Glutamatergic neuron (in vitro differentiated cells): ENCODE data around the gene THOC1. TPM values are rescaled to one million over a fixed set of nuclear protein-coding genes. Genes with fewer than 3 reads are reported as not detected.

ENCODE experiments used
- DNase-seq: peaks from one replicate; pipeline ENCODE4 v3.0.0; 2022
- H3K27ac Mint-ChIP-seq: one replicate; pipeline ENCODE4 v1.8.0; 2020; ENCODE audit warnings: mild to moderate bottlenecking, mixed read lengths, inconsistent platforms; ENCODE audit not compliant: unreplicated experiment
- H3K27me3 Mint-ChIP-seq: one replicate; pipeline ENCODE4 v1.8.0; 2020; ENCODE audit warnings: mild to moderate bottlenecking, moderate library complexity, mixed read lengths, inconsistent platforms; ENCODE audit not compliant: unreplicated experiment
- H3K36me3 Mint-ChIP-seq: one replicate; pipeline ENCODE4 v1.8.0; 2020; ENCODE audit warnings: mild to moderate bottlenecking, mixed read lengths, inconsistent platforms; ENCODE audit not compliant: unreplicated experiment
- H3K4me1 Mint-ChIP-seq: one replicate; pipeline ENCODE4 v1.8.0; 2020; ENCODE audit warnings: mild to moderate bottlenecking, low read depth, mixed read lengths, inconsistent platforms; ENCODE audit not compliant: unreplicated experiment
- H3K4me3 Mint-ChIP-seq: one replicate; pipeline ENCODE4 v1.8.0; 2020; ENCODE audit warnings: mild to moderate bottlenecking, mixed read lengths, inconsistent platforms; ENCODE audit not compliant: unreplicated experiment
- H3K9me3 Mint-ChIP-seq: one replicate; pipeline ENCODE4 v1.8.0; 2020; ENCODE audit warnings: mild to moderate bottlenecking, moderate library complexity, mixed read lengths, inconsistent platforms; ENCODE audit not compliant: unreplicated experiment
- long read RNA-seq: library from polyadenylated mRNA; unstranded; transcript quantifications from one replicate; pipeline ENCODE4 v2.0.0, GENCODE V29; 2020; ENCODE audit not compliant: unreplicated experiment
- total RNA-seq: library from RNA; stranded (reverse); fragmentation: NEBNext Ultra II Directional; extraction: Animal tissue kit (Norgen Biotek cat#: 25700); gene quantifications from one replicate; pipeline ENCODE4 v1.2.1, GENCODE V29; 2021; ENCODE audit not compliant: unreplicated experiment
- TF ChIP-seq, protein P1 (sequence below): fragments of 200-600 bp; sonication (generic); IDR thresholded peaks from one replicate; pipeline ENCODE4 v1.5.0; 2021; ENCODE audit not compliant: partially characterized antibody, unreplicated experiment

Gene THOC1, protein sequence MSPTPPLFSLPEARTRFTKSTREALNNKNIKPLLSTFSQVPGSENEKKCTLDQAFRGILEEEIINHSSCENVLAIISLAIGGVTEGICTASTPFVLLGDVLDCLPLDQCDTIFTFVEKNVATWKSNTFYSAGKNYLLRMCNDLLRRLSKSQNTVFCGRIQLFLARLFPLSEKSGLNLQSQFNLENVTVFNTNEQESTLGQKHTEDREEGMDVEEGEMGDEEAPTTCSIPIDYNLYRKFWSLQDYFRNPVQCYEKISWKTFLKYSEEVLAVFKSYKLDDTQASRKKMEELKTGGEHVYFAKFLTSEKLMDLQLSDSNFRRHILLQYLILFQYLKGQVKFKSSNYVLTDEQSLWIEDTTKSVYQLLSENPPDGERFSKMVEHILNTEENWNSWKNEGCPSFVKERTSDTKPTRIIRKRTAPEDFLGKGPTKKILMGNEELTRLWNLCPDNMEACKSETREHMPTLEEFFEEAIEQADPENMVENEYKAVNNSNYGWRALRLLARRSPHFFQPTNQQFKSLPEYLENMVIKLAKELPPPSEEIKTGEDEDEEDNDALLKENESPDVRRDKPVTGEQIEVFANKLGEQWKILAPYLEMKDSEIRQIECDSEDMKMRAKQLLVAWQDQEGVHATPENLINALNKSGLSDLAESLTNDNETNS
- total RNA-seq = 62.3 TPM
- long read RNA-seq, transcript THOC1-201 (21 exons, 2,087 nt) = major isoform, 7 of 12 reads
- long read RNA-seq, partial matches to known transcripts = 0 of 12 reads
- long read RNA-seq, other reads (novel, unspliced or antisense) = 3 of 12 reads

GRCh38 chr18:267688-268552, at the start of gene THOC1:
Gene THOC1 (minus strand): TSS chr18:268047. CDS start chr18:268019, 28 bp downstream.
- H3K9me3 Mint-ChIP-seq = peaks cover 3% of the 10 kb centered on the region
- H3K4me1 Mint-ChIP-seq = peaks cover 4% of the 10 kb centered on the region
- peaks cover 2% of the 10 kb centered on the region for H3K27me3 Mint-ChIP-seq
- H3K4me3 Mint-ChIP-seq = peak within 1 kb of the TSS; percentile 99
- H3K27ac Mint-ChIP-seq = peak within 1 kb of the TSS; percentile 96
- TF ChIP-seq, protein P1, sequence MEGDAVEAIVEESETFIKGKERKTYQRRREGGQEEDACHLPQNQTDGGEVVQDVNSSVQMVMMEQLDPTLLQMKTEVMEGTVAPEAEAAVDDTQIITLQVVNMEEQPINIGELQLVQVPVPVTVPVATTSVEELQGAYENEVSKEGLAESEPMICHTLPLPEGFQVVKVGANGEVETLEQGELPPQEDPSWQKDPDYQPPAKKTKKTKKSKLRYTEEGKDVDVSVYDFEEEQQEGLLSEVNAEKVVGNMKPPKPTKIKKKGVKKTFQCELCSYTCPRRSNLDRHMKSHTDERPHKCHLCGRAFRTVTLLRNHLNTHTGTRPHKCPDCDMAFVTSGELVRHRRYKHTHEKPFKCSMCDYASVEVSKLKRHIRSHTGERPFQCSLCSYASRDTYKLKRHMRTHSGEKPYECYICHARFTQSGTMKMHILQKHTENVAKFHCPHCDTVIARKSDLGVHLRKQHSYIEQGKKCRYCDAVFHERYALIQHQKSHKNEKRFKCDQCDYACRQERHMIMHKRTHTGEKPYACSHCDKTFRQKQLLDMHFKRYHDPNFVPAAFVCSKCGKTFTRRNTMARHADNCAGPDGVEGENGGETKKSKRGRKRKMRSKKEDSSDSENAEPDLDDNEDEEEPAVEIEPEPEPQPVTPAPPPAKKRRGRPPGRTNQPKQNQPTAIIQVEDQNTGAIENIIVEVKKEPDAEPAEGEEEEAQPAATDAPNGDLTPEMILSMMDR = no peak
- DNase-seq = peak; percentile 94
- H3K36me3 Mint-ChIP-seq = no peaks in the 10 kb centered on the region

GRCh38 chr18:317618-318017, 49.8 kb upstream of the THOC1 start:
- no peaks in the 10 kb centered on the region for H3K4me1 Mint-ChIP-seq
- DNase-seq = no peak
- H3K4me3 Mint-ChIP-seq = no peak overlapping the region
- H3K27me3 Mint-ChIP-seq = no peaks in the 10 kb centered on the region
- TF ChIP-seq, protein P1 = no peak
- no peaks in the 10 kb centered on the region for H3K36me3 Mint-ChIP-seq
- no peaks in the 10 kb centered on the region for H3K9me3 Mint-ChIP-seq
- no peak overlapping the region for H3K27ac Mint-ChIP-seq

DNA sequence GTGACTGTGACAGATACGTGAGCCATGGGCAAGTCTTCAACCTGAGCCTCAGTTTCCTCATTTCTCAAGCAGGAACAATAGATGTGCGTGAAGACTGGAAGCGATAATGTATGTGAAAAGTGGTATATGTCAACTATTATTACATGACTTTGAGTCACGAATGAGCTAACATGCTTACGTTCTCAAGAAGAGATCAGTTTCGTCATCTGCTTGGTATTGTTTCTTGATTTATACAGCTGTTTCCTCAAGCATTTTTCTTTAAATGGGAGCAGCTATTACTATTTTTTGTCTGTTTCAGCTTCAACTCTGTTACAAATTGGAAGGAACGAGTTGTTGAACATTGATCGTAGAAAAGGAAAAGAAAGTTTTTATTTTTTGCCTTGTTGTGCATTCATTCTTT, 48.5 kb upstream of the THOC1 start:
- TF ChIP-seq, protein P1 = no peak
- DNase-seq = no peak
- Mint-ChIP-seq H3K36me3 (no peaks in the 10 kb centered on the region), H3K4me3 (no peak overlapping the region), H3K27me3 (peaks cover 3% of the 10 kb centered on the region), H3K4me1 (peaks cover 2% of the 10 kb centered on the region), H3K9me3 (no peaks in the 10 kb centered on the region), H3K27ac (no peak overlapping the region)

DNA sequence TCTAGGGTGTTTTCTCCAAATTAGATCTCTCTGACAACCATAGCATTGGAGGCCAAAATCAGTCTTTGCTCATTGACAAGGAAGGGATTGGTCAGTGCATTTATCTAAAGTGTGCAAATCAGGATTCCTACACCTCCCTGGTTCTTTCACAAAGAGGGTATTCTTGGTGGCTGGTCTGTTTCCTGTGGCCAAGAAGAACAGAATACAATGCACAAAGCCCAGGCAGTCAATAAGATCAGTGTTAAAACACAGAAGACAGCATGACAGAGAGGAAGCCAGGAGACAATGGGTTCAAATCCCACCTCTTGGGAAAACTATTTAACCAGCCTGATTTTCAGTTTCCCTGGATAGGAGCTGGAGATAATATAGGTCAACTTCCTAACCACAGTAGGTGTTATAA, 46.1 kb upstream of the THOC1 start:
- H3K4me1 Mint-ChIP-seq = peaks cover 2% of the 10 kb centered on the region
- DNase-seq = no peak
- H3K9me3 Mint-ChIP-seq = no peaks in the 10 kb centered on the region
- no peak overlapping the region for H3K4me3 Mint-ChIP-seq
- TF ChIP-seq, protein P1 = no peak
- peaks cover 3% of the 10 kb centered on the region for H3K27me3 Mint-ChIP-seq
- no peak overlapping the region for H3K27ac Mint-ChIP-seq
- no peaks in the 10 kb centered on the region for H3K36me3 Mint-ChIP-seq
